HEK293 (cell line): ENCODE measurements around the gene RABL2A.
"Not testable (repeated sequence)": the region's sequence is repeated elsewhere in the genome, so short reads cannot be mapped to it uniquely, and the experiment has no call there.

Experiments used
- CTCF ChIA-PET: fragments of 350-600 bp; formaldehyde crosslinking; extraction: SDS; loops from one replicate; lab custom pipeline; 2021; ENCODE audit warnings: antibody characterized with exemption; lab: Yijun Ruan, JAX
- POLR2A ChIA-PET: fragments of 300-600 bp; formaldehyde crosslinking; extraction: SDS; loops from one replicate; lab custom pipeline; 2020; ENCODE audit warnings: antibody characterized with exemption, inconsistent platforms; lab: Yijun Ruan, JAX
- H3K27ac ChIP-seq: fragments of 200-500 bp; sonication (Bioruptor generic); 2 replicates; pipeline ENCODE4 v1.5.1; 2014; ENCODE audit warnings: low read depth, low read length, control low read depth, inconsistent platforms; ENCODE audit errors: extremely low read depth
- H3K36me3 ChIP-seq, 2 experiments: fragments of 200-500 bp in 1 of 2; sonication (Bioruptor generic) in 1 of 2; 1 replicate in 1 of 2; 2 replicates in 1 of 2; pipeline ENCODE4 v1.5.1; 2014 to 2017; ENCODE audit warnings: inconsistent platforms in 2 of 2, low read length in 2 of 2; ENCODE audit not compliant: control insufficient read depth in 2 of 2, insufficient read depth in 1 of 2
- H3K4me1 ChIP-seq: fragments of 200-500 bp; sonication (Bioruptor generic); 2 replicates; pipeline ENCODE4 v1.5.1; 2014; ENCODE audit warnings: mild to moderate bottlenecking, low read length, inconsistent platforms; ENCODE audit not compliant: control insufficient read depth, insufficient read depth
- H3K4me3 ChIP-seq: 2 replicates; pipeline ENCODE4 v1.5.1; 2011; ENCODE audit warnings: low read depth, mild to moderate bottlenecking, control low read depth, low read length, moderate library complexity
- H3K9me3 ChIP-seq: fragments of 200-500 bp; sonication (Bioruptor generic); 2 replicates; pipeline ENCODE4 v1.5.1; 2014; ENCODE audit warnings: low read depth, low read length, inconsistent platforms; ENCODE audit not compliant: control insufficient read depth, insufficient read depth

The RABL2A gene

DNA sequence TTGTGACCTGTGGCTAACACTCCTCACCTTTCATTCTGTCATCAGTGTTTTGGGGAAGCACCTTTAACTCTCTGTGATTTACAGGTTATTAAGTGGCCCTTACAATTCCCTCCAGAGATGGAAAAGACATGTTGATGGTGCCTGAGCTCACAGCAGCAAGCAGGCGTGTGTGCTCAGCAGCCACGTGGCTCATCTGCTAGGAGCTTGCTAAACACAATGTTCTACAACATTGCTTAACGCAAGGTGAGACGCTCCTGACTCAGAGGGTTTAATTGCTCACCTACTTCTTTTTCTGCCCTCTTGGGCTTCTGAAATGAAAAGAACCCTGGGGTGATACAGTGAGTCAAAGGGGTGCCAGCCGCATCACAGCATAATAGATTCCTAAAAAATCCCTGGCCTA, 6.1 kb upstream of the RABL2A start:
- POLR2A ChIA-PET, CTCF ChIA-PET, H3K4me1 ChIP-seq, H3K36me3 ChIP-seq, H3K9me3 ChIP-seq, H3K4me3 ChIP-seq, H3K27ac ChIP-seq: not testable (repeated sequence)

DNA sequence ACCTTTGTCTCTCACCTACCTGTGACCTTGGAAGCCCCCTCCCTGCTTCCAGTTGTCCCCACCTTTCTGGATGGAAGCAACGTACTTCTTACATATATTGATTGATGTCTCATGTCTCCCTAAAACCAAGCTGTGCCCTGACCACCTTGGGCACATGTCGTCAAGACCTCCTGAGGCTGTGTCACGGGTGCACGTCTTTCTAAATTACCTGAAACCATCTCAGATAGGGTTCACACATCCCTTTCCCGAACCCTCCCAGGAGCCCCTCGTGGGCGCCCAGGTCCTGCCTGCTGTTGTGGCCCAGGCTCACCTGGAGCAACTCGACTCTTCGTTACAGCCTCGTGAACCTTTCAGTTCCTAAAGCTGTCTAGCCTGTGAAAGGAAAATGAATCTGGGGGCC, 1.2 kb upstream of the RABL2A start:
- H3K9me3 ChIP-seq, POLR2A ChIA-PET, H3K4me3 ChIP-seq, H3K36me3 ChIP-seq, H3K4me1 ChIP-seq, H3K27ac ChIP-seq, CTCF ChIA-PET: not testable (repeated sequence)

DNA sequence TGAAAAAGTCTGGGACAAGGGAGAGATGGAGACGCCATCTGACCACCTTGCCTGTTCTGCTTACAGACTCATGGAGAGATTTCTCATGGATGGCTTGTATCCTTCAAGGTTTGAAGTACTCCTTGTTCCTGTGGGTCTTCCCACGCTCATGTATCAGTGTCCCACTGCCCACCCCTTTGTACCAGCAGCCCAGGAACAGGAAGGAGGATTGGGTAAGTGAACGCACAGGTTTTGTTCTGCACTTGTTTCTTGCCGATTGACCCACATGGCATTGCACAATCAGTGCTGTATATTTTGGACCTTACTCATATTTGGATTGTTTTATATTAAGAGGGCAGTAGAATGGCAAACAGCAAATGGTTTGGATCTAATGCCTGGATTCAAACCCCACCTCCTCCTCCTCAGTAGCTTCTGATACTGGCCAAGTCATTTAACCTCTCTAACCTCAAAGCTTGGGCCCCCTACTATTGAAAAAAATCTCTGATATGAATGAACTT, 5.8 kb downstream of the RABL2A start:
- H3K9me3 ChIP-seq, H3K27ac ChIP-seq, CTCF ChIA-PET, POLR2A ChIA-PET, H3K4me1 ChIP-seq, H3K4me3 ChIP-seq: not testable (repeated sequence)
- peaks cover 0 to 13% of the 10 kb centered on the region in 2 experiments; a peak in 1 of 3 replicates for H3K36me3 ChIP-seq

DNA sequence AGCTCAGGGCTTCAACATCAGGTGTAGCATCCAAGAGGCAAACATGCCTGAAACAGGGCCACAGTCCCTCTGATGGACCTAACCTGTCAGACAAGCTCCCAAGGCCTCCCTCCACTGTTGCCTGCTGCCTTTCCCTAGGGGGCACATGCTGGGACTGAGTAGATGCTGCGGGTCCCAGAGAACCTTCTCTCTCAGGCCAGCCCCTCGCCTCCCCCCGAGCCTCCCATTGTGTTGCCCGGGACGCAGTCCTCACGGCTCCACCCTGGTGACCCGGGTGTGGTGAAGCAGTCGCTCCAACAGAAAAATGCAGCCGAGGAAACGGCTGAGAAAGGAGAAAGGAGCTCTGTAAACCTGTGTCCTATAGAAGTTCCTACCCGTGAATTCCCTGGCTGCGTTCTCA, 8.3 kb downstream of the RABL2A start:
- POLR2A ChIA-PET, H3K4me3 ChIP-seq, CTCF ChIA-PET, H3K4me1 ChIP-seq, H3K9me3 ChIP-seq, H3K27ac ChIP-seq, H3K36me3 ChIP-seq: not testable (repeated sequence)

DNA sequence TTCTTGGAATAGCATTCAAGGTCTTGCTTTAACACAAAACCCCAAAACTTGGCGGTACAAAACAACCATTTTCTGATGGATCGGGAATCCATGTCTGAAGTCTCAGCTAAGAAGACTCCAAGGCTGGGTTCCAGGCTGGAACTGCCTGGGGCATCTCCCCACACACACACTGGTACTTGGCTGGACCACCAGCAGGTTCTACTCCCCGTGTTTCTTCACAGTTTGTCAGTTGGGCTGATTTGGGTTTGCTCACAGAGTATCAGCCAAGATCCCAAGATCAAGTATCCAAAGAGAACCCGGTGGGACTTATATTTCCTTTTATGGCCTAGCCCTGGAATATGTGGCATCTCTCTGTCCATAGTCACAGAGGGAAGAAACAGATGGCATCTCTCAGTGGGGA, 9.2 kb downstream of the RABL2A start:
- H3K36me3 ChIP-seq, H3K4me1 ChIP-seq, CTCF ChIA-PET, H3K27ac ChIP-seq, POLR2A ChIA-PET, H3K4me3 ChIP-seq, H3K9me3 ChIP-seq: not testable (repeated sequence)

DNA sequence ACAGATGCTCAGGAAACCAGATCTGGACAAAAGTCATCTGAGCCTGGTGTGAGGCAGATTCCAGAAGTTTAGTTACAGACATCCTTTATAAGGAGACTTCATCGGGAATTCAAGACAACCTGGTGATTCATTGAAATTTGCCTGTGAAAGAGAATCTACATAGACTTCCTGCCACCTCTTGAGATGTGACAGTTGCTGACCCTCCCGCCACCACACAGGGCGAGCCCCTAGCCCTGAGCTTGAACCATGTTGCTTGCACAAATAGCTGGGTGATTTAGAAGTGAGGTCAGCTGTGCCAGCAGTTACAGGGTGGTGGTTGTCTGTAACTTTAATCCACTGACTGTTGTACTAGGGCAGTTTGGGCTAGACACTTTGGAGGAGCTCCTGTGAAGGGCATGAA, 11.0 kb downstream of the RABL2A start:
- POLR2A ChIA-PET, H3K9me3 ChIP-seq, CTCF ChIA-PET, H3K4me3 ChIP-seq, H3K36me3 ChIP-seq, H3K27ac ChIP-seq, H3K4me1 ChIP-seq: not testable (repeated sequence)

DNA sequence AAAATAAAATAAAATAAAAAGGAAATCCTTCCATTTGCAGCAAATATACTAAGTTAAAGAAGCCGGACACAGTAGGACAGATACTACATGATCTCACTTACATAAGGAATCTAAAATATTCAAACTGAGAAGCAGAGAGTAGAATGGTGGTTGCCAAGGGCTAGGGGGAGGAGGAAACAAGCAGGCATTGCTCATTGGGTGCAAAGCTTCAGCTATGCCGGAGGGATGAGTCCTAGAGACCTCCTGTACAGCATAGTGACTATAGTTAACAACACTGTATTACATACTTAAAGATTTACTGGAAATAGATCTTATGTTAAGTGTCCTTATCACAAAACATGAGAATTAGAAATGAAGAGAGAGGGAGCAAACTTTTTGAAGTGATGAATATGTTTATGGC, 19.2 kb downstream of the RABL2A start:
- H3K36me3 ChIP-seq, H3K9me3 ChIP-seq, H3K4me3 ChIP-seq, H3K27ac ChIP-seq, CTCF ChIA-PET, H3K4me1 ChIP-seq, POLR2A ChIA-PET: not testable (repeated sequence)

DNA sequence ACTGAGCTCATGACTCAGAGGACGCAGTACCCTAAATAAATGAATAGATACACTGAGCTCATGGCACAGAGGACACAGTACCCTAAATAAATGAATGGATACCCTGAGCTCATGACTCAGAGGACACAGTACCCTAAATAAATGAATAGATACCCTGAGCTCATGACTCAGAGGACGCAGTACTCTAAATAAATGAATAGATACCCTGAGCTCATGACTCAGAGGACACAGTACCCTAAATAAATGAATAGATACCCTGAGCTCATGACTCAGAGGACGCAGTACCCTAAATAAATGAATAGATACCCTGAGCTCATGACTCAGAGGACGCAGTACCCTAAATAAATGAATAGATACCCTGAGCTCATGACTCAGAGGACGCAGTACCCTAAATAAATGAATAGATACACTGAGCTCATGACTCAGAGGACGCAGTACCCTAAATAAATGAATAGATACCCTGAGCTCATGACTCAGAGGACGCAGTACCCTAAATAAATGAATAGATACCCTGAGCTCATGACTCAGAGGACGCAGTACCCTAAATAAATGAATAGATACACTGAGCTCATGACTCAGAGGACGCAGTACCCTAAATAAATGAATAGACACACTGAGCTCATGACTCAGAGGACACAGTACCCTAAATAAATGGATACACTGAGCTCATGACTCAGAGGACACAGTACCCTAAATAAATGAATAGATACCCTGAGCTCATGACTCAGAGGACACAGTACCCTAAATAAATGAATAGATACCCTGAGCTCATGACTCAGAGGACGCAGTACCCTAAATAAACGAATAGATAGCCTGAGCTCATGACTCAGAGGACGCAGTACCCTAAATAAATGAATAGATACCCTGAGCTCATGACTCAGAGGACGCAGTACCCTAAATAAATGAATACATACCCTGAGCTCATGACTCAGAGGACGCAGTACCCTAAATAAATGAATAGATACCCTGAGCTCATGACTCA, 24.1 kb downstream of the RABL2A start:
- H3K4me1 ChIP-seq, H3K9me3 ChIP-seq, H3K36me3 ChIP-seq, POLR2A ChIA-PET, H3K27ac ChIP-seq, H3K4me3 ChIP-seq, CTCF ChIA-PET: not testable (repeated sequence)

DNA sequence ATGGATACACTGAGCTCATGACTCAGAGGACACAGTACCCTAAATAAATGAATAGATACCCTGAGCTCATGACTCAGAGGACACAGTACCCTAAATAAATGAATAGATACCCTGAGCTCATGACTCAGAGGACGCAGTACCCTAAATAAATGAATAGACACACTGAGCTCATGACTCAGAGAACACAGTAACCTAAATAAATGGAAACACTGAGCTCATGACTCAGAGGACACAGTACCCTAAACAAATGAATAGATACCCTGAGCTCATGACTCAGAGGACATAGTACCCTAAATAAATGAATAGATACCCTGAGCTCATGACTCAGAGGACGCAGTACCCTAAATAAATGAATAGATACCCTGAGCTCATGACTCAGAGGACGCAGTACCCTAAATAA, 25.5 kb downstream of the RABL2A start:
- H3K27ac ChIP-seq, H3K9me3 ChIP-seq, H3K4me1 ChIP-seq, POLR2A ChIA-PET, CTCF ChIA-PET, H3K4me3 ChIP-seq, H3K36me3 ChIP-seq: not testable (repeated sequence)
